PFSK-1 (cell line): ENCODE data around the gene GPBP1.

Source experiments
- POLR2AphosphoS5 ChIP-seq: IDR thresholded peaks from 2 replicates; pipeline ENCODE4 v1.6.1; 2012; ENCODE audit warnings: low read depth, mild to moderate bottlenecking, control low read depth, low read length, moderate library complexity
- TAF1 ChIP-seq: IDR thresholded peaks from 2 replicates; pipeline ENCODE4 v1.6.1; 2012; ENCODE audit warnings: low read length, control low read depth, borderline replicate concordance; ENCODE audit not compliant: insufficient read depth
- TF ChIP-seq, protein P1 (sequence below), 2 experiments: IDR thresholded peaks; 2 replicates each; pipeline versions ENCODE4 v1.6.1 to v1.8.0; 2011 to 2012; ENCODE audit warnings: low read depth in 2 of 2, low read length in 2 of 2, control low read depth in 1 of 2, inconsistent platforms in 1 of 2, mild to moderate bottlenecking in 1 of 2, moderate library complexity in 1 of 2; ENCODE audit not compliant: insufficient read depth in 1 of 2

GRCh38 chr5:57173319-57174127, at the start of gene GPBP1:
- TF ChIP-seq, protein P1, sequence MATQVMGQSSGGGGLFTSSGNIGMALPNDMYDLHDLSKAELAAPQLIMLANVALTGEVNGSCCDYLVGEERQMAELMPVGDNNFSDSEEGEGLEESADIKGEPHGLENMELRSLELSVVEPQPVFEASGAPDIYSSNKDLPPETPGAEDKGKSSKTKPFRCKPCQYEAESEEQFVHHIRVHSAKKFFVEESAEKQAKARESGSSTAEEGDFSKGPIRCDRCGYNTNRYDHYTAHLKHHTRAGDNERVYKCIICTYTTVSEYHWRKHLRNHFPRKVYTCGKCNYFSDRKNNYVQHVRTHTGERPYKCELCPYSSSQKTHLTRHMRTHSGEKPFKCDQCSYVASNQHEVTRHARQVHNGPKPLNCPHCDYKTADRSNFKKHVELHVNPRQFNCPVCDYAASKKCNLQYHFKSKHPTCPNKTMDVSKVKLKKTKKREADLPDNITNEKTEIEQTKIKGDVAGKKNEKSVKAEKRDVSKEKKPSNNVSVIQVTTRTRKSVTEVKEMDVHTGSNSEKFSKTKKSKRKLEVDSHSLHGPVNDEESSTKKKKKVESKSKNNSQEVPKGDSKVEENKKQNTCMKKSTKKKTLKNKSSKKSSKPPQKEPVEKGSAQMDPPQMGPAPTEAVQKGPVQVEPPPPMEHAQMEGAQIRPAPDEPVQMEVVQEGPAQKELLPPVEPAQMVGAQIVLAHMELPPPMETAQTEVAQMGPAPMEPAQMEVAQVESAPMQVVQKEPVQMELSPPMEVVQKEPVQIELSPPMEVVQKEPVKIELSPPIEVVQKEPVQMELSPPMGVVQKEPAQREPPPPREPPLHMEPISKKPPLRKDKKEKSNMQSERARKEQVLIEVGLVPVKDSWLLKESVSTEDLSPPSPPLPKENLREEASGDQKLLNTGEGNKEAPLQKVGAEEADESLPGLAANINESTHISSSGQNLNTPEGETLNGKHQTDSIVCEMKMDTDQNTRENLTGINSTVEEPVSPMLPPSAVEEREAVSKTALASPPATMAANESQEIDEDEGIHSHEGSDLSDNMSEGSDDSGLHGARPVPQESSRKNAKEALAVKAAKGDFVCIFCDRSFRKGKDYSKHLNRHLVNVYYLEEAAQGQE (IDR thresholded peaks at IDR 0.05; ENCODE audit: insufficient read depth in 1 of 2, low read depth in 2 of 2, low read length in 2 of 2): peak in 1 of 2 experiments; percentile 43; a peak in 1 of 4 replicates
- TF ChIP-seq TAF1: peak; percentile 96
- TF ChIP-seq POLR2AphosphoS5: peak; percentile 82
